Superior temporal gyrus (tissue), 1 donor: ENCODE measurements around the gene CFD.
"Not testable (repeated sequence)": the region's sequence is repeated elsewhere in the genome, so short reads cannot be mapped to it uniquely, and the experiment has no call there.

Experiments used
- DNase-seq: peaks from one replicate; pipeline ENCODE4 v3.0.0-alpha.2; 2016; ENCODE audit errors: extremely low spot score

Gene CFD

DNA sequence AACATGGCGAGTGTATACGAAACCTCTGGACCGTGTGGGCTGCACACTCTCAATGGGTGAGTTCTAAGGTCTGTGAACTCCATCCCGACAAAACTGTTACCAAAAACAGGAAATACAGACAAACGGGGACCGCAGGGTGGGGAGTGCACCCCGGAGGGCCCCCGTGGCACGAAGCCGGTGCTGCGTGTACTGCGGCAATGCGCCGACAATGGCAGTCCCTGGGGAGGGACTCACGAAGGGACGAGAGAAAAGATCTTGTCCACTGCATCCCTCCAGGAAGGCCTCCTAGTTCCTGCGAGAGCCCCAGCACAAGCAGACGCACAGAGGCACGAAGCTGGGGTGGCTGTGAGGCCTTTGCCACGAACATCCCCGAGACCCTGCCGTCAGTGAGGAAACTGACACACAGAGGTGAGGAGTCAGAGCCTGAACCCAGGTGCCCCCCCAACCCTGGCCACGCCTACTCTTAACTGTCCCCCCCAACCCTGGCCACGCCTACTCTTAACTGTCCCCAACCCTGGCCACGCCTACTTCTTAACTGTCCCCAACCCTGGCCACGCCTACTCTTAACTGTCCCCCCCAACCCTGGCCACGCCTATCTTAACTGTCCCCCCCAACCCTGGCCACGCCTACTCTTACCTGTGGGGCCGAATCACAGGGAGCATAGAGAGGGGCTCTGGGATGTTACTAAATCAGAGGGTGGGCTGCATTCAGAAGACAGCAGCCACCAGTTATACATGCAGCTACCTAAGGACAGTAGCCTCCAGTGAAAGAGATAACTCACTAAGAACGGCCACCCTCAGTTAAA lies 29.3 kb downstream of the CFD start:
- no peak for DNase-seq

DNA sequence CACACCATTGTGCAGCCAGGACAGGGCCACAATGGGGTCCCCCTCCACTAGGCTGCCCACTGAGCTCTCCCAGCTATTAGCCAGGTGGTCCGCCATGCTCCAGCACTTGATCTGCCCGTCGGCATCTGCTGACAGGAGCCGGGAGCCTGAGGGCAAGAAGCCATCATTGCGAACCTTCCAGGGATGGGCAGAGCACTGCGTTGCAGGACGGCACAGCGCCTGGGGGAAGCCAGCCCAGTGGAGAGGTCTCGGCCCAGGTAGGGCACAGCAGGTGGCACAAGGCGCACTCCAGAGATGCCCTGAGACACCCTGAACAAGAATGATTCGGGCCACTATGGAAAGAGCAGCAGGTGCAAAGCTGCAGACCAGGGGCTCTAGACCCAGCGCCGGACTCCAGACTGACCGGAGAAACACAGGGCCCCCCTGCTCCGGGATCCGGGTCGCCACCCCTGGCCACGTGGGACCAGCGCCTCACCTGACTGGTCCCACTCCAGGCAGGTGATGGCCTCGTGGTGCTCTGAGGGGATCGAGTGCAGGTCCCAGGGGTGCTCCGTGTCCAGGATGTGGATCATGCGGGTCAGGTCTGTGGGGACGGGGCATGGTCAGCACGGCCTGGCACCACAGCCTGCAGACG lies 30.3 kb downstream of the CFD start:
- no peak for DNase-seq

DNA sequence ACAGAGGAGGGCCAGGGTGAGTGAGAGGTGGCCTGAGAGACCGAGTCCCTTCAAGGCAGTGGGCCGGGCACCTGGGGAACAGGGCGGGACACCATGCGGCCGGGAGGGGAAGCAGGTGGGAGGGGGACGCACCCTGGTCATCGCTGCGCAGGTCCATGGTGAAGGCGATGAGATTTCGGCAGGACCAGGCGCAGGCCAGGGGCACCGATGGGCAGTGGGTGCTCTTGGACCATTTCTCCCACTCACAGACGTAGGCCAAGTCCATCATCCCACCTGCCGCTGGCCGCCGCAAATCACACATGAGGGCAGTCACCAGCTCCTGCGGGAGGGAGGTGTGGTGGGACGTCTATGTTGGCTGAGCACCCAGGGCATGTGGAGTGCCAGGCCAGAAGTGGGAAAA lies 31.4 kb downstream of the CFD start:
- DNase-seq = no peak

DNA sequence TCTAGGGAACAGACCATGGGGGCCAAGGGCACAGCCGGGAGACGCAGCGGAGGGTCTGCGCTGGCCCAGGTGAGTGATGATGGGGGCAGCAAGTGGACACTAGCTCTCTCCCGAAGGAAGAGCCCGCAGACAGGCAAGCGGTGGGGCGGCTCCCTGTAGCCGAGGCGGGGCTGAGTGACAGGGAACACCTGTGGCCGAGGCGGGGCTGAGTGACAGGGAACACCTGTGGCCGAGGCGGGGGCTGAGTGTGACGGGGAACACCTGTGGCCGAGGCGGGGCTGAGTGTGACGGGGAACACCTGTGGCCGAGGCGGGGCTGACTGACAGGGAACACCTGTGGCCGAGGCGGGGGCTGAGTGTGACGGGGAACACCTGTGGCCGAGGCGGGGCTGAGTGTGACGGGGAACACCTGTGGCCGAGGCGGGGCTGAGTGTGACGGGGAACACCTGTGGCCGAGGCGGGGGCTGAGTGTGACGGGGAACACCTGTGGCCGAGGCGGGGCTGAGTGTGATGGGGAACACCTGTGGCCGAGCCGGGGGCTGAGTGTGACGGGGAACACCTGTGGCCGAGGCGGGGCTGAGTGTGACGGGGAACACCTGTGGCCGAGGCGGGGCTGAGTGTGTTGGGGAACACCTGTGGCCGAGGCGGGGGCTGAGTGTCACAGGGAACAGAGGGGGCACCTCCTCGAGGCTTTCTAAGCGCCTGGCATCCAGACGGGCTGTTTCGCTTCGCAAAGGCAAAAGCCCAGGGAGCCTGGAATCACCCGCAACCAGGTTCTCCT lies 32.1 kb downstream of the CFD start:
- DNase-seq = not testable (repeated sequence)

DNA sequence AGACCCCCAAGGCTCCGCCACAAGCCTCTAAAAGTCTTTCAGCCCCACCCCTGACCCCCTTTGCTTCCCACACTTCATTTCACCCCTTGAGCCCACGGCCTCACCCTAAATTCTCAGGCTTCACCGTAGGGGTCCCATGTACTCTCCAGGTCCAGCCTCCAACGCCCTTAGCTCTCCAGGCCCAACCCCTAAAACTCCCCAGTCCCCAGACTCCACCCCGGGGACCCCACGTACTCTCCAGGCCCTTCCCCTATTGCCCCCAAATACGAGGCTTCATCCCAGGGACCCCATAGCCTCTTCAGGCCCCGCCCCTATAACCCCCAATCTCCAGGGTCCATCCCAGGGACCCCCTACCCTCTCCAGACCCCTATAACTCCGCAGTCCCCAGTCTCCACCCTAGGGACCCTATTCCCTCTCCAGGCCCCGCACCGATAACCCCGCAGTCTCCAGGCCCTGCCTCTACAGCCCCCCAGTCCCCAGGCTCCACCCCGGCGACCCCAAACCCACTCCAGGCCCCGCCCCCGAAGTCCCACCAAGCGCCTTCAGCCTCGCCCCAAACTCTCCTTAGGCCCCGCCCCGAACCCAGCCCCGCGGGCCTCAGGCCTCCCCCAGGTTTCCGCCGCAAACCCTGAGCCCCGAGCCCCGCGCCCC lies 32.9 kb downstream of the CFD start:
- DNase-seq = no peak

DNA sequence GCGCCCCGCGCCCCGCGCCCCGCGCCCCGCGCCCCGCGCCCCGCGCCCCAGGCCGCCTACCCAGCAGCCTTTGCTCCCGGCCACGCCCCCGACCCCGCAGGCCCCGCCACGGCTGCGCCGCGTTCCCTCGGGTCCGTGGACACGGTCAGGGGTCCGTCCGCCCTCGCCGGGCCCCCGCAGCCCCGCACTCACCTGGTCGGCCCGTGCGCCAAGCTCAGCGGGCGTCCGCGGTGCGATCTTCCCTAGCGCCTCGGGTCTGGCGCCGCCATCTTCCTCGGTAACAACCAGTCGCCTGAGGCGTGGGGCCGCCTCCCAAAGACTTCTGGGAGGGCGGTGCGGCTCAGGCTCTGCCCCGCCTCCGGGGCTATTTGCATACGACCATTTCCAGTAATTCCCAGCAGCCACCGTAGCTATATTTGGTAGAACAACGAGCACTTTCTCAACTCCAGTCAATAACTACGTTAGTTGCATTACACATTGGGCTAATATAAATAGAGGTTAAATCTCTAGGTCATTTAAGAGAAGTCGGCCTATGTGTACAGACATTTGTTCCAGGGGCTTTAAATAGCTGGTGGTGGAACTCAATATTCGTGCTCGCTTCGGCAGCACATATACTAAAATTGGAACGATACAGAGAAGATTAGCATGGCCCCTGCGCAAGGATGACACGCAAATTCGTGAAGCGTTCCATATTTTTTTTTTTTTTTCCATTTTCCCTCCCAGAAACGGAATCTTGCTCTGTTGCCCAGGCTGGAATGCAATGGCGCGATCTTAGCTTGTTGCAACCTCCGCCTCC lies 33.6 kb downstream of the CFD start, which contains the start of the genes MED16 and RNU6-9:
Gene MED16, minus strand, starts transcription at position 294 of the 796 bp plus-strand sequence. CDS start 2,056 bp downstream, outside the sequence.
Gene RNU6-9, plus strand, starts transcription at position 591 of the 796 bp plus-strand sequence.
- DNase-seq = peak; percentile 98

DNA sequence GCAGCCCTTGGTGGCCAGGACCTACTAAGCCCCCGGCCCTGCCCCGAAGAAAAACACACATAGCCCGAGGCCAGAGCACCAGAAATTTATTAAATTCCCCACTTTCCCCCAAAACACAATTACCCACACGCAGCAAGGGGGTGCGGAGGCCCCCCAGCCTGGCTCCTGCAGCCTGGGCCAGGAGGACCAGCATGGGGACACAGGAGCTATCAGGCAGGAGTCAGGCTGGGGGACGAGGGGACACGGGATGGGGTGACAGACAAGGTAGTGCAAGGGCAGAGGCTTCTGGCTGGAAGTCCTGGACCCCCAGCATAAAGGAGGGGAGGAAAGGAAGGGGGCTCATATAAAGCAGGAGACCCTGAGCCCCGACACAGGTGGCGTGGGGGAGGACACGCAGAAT lies 37.0 kb downstream of the CFD start:
- DNase-seq = no peak

DNA sequence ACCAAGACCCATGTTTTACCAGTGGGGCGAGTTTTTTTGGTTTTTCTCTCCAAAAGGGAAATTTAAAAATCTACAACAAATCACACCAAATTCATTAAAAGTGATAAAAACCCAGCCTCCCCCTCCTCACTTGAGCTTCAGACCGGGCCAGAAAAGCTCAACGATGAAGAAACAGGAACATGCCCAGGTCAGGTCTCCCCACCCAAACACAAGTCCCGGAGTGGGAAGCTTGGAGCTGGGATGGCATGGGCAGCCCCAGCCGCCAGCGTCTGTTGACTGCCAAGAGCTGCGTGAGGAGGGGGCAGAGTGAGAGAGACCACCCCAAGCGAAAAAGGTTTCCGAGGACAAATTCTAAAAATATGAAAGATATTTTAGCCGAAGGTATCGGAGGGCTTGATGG lies 37.5 kb downstream of the CFD start:
- DNase-seq = no peak

DNA sequence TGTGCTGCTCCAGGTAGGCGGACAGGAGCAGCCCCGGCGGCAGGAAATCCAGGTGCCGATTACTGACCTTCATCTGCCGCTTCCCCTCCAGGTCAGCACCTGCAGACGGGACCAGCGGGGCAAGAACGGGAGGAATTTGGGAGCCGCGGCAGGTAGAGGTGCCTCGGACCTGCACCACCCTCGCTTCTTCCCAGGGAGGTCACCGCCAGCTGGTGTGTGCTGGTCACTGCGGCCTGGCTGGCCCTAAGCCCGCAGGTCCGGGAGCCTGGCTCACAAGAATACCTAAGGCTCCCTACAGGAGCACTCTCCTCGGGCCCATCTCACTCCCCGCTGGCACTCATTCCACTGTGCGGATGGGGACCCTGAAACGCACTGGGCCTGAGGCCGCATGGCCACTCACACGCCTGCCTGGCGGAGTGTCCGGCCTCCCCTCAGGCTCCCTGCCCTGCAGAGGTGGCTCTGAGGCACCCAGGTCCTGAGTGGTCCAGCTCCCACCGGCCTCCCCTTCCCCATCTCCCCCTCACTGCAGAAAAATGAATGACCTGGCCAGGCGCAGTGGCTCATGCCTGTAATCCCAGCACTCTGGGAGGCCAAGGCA lies 38.1 kb downstream of the CFD start:
- DNase-seq = no peak

DNA sequence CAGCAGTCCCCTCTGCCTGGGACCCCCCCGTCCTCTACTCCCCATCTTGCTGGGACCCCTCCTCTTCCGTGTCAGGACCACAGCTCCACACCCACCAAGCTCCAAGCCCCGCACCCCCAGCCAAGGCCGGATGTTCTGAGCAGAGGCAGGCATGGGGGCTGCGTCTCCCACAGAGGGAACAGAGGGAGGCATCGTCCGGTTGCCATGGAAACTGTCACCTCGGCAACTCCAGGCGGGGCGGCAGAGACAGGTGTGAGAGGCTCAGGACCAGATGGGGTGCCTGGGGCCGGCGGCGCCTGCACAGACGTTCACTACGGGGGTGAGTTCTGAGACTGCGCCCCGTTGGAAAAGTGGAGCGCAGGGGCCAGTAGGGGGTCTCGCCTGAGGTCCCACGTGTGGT lies 39.2 kb downstream of the CFD start:
- DNase-seq = peak; percentile 54

DNA sequence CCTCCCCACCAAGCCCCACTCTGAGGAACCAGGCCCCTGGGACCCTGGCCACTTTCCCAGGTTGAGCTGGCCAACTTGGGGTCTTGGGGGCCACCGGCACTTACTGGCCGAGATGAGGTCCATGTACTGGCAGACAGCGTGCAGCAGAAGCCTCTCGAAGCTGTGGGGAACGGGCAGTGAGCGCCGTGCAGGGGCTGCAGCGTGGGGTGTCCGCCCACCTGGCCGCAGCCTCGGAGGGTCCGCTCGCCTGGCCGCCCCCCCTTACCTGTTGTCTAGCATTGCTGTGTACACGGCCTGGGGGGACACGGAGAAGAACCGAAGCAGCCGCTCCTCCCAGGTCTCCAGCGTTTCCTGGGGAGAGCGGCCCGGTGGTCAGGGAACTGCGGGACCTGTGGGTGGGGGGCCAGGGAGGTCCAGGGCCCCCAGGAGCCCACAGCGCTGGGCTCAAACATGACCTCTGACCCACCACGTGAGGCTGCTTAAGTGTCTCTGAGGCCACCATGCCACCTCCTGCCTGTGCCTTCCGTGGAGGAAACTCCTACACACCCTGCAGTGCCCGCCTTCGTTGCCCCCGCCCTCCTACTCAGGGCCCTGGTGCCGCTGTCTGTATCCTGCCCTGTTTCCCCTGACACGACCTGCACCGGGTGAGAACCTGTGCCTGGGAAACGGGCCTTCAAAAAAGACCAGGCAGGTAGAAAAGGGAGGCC lies 40.0 kb downstream of the CFD start:
- DNase-seq = no peak

DNA sequence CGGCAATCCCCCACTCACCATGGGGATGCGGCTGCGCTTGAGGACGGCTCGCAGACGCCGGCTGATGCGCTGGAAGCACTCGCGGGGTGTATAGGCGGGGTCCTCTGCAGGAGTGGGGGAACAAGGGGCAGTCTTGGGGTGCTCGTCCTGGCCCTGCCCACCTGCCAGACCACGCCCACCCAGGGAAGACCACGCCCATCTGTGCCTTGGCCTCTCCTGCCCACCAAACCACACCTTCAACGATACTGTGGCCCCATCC lies 40.5 kb downstream of the CFD start:
- DNase-seq = no peak

DNA sequence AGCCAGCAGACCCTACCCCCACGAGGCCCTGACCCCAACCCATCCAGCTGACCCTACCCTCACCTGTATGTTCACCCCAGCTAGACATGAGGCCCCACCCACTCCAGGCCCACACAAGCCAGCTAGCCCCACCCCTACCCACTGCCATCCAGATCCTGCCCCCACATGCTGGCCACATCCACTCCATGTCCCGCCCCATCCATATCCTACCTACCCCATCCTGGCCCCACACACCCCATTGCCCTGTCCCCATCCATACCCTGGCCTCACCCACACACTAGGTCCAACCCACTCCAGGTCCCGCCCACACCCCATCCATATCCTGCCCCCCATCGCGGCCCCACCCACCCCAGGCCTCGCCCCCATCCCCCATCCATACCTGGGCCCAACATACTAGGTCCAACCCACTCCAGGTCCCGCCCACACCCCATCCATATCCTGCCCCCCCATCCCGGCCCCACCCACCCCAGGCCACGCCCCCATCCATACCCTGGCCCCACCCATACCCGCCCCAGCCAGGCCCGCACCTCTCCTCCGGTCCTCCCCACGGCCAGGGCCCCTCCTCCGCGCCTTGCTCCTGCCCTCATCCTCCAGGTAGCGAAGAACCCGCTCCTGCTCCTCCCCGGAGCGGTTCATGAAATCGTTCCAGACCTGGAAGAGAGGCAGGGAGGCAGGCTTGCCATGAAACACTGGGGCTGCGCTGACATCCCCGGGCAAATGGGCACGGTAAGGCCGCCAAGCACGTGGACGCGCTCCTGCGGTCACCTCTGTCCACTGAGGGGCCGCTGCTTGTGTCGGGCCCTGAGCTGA lies 41.0 kb downstream of the CFD start:
- DNase-seq = no peak

DNA sequence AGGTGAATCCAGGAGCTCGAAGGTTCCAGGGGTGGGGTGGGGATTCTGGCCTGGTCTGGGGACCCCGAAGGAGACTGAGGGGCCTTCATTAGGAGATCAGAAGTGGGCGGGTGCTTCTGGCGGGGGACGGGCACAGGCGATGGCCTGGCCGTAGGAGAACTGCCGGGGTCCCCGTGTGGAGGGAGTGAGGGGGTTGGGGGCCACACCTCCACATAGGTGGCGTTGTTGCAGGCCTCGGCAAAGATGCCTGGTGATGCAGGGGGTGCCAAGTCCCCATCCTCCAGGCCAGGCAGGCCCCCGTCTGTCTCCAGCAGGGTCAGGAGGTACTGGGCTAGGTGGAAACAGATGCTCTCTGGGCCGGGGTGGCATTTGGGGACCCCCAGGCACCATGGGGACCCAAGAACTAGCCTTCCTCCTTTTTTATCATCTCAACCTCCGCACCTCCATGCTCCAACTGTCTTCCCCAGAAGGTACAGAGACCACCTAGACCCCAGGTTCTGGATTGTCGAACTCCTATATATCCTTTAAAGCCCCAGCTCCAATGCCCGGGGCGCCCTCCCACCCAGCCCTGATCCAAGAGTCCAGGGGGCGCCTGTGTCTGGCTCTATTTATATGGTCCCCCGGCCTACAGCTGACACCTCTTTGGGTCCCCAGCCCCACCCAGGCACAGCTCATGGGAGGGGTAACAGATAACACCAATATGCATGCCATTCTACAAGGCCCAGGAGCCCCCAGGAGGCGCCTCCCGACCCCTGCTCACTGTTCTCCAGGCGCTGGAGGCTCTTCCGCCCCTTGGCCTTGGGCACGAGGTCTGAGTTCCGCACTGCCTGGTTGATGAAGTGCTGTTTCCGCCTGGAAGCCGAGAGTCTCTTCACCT lies 42.0 kb downstream of the CFD start:
- no peak for DNase-seq

DNA sequence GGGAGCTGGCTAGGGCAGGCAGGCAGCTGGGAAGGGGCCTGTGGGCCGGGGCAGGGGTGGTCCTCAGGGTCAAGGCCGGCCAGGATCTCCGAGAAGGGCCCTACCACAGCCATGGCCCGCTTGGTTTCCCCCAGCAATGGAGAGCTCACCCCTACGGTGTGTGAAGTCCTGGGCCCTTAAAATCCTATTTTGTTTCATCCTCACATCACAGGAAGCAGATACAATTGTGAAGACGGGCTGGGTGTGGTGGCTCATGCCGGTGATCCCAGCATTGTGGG lies 42.6 kb downstream of the CFD start:
- DNase-seq = no peak

DNA sequence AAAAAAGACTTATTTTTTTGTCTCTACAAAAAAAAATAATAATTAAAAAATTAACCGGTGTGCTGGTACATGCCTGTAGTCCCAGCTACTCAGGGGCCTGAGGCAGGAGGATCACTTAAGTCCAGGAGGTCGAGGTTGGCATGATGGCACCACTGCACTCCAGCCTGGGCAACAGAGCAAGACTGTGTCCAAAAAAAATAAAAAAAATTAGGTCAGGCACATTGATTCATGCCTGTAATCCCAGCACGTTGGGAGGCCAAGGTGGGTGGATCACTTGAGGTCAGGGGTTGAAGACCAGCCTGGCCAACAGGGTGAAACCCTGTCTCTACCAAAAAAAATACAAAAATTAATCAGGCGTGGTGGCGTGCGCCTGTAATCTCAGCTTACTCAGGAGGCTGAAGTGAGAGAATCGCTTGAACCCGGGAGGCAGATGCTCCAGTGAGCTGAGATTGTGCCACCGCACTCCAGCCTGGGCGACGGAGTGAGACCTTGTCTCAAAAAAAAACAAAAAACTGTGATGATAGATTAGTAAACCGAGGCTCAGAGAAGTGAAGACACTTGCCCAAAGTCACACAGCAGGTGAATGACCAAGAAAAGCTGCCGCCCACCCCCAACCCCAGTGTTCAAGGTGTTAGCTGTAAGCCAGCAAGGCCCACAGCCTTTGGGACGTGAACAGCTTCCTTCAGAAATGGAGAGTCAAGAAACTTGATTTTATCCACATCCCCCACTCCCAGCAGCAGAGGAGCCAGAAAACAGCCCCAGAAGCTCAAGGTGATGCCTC lies 43.2 kb downstream of the CFD start:
- DNase-seq = no peak

DNA sequence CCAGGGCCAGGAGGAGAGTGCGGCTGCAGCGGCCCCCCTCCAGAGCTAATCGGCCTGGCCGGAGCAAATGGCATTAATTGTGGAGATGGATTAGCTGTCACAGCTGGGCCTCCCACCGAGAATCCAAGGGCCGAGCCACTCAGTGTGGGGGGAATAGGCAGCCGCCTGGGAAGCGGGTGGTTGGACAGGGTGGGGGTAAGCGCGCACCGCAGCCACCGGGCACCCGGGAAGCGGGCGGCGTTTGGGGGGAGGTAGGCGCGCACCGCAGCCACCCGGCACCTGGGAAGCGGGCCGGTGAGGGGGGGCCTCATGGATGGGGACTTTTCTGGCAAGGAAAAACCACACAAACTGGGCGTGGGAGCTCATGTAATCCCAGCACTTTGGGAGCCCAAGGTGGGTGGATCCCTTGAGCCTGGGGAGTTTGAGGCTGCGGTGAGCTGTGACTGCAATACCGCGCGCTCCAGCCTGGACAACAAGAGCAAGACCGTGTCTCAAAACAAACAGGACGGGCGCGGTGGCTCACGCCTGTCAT lies 43.9 kb downstream of the CFD start:
- no peak for DNase-seq

DNA sequence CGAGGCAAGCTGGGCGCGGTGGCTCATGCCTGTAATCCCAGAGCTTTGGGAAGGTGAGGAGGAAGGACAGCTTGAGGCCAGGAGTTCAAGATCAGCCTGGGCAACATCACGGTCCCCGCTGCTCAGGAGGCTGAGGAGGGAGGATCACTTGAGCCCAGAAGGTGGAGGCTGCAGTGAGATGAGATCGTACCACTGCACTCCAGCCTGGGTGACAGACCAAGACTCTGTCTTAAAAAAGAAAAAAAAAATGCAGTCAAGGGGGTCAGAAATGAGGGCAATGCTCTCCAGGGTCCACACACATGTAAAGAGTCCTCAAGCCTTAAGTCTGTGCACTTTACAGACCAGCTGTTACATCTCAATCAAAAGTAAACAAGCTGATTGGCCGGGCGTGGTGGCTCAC lies 45.1 kb downstream of the CFD start:
- DNase-seq = no peak
